ENCODE measurements around the gene TSHR.

GRCh38 chr14:80959496-80959895, 4.1 kb downstream of the TSHR start:
- TF ChIP-seq, protein P1, sequence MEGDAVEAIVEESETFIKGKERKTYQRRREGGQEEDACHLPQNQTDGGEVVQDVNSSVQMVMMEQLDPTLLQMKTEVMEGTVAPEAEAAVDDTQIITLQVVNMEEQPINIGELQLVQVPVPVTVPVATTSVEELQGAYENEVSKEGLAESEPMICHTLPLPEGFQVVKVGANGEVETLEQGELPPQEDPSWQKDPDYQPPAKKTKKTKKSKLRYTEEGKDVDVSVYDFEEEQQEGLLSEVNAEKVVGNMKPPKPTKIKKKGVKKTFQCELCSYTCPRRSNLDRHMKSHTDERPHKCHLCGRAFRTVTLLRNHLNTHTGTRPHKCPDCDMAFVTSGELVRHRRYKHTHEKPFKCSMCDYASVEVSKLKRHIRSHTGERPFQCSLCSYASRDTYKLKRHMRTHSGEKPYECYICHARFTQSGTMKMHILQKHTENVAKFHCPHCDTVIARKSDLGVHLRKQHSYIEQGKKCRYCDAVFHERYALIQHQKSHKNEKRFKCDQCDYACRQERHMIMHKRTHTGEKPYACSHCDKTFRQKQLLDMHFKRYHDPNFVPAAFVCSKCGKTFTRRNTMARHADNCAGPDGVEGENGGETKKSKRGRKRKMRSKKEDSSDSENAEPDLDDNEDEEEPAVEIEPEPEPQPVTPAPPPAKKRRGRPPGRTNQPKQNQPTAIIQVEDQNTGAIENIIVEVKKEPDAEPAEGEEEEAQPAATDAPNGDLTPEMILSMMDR (IDR thresholded peaks at IDR 0.05) = no peak
- no peak for TF ChIP-seq POLR2A (IDR thresholded peaks at IDR 0.05)
